Transverse colon (tissue), 4 donors: ENCODE measurements around the gene COBLL1. TPM values are rescaled to one million over a fixed set of nuclear protein-coding genes. Genes with fewer than 3 reads are reported as not detected.

Experiments used
- DNase-seq: peaks from one replicate; pipeline ENCODE4 v3.0.0-alpha.2; 2019
- H3K27ac ChIP-seq, 4 donors: fragments of 200-600 bp; sonication (generic); 2 replicates each; pipeline ENCODE4 v1.5.1; 2016 to 2018; ENCODE audit warnings: inconsistent platforms in 4 of 4
- H3K27me3 ChIP-seq: fragments of 200-600 bp; sonication (generic); 2 replicates; pipeline ENCODE4 v1.5.1; 2017; ENCODE audit warnings: inconsistent platforms
- H3K36me3 ChIP-seq, 4 donors: fragments of 200-600 bp; sonication (generic); 2 replicates each; pipeline ENCODE4 v1.5.1; 2017 to 2019; ENCODE audit warnings: inconsistent platforms in 4 of 4
- H3K4me1 ChIP-seq, 4 donors: fragments of 200-600 bp; sonication (generic); 2 replicates each; pipeline ENCODE4 v1.5.1; 2017 to 2020; ENCODE audit warnings: inconsistent platforms in 4 of 4
- H3K4me3 ChIP-seq, 4 donors: fragments of 200-600 bp; sonication (generic); 1 replicate in 1 of 4; 2 replicates in 3 of 4; pipeline versions ENCODE4 v1.5.1 to v1.6.1; 2017 to 2019; ENCODE audit warnings: inconsistent platforms in 4 of 4
- H3K9me3 ChIP-seq, 2 donors: fragments of 200-600 bp; sonication (generic); 2 replicates each; pipeline ENCODE4 v1.5.1; 2017 to 2019; ENCODE audit warnings: inconsistent platforms in 2 of 2
- CTCF ChIP-seq, 5 experiments: fragments of 200-600 bp in 3 of 5; fragments of 450-650 bp in 2 of 5; sonication (generic) in 3 of 5; IDR thresholded peaks; 1 replicate in 2 of 5; 2 replicates in 3 of 5; pipeline ENCODE4 v1.5.1; 2016 to 2017; ENCODE audit warnings: antibody characterized with exemption in 5 of 5, inconsistent platforms in 3 of 5, mild to moderate bottlenecking in 2 of 5, moderate library complexity in 1 of 5
- EP300 ChIP-seq: sonication (generic); formaldehyde crosslinking; IDR thresholded peaks from one replicate; pipeline ENCODE4 v1.6.1; 2017; ENCODE audit warnings: antibody characterized with exemption, low read depth
- POLR2A ChIP-seq: fragments of 450-650 bp; IDR thresholded peaks from one replicate; pipeline ENCODE4 v1.6.1; 2016; ENCODE audit warnings: antibody characterized with exemption, mild to moderate bottlenecking, moderate library complexity
- POLR2AphosphoS5 ChIP-seq, 3 donors: sonication (generic); formaldehyde crosslinking; IDR thresholded peaks; one replicate each; pipeline ENCODE4 v1.6.1; 2016; ENCODE audit warnings: antibody characterized with exemption in 3 of 3
- WGBS, 2 donors: methylation state at CpG; one replicate each; pipeline ENCODE4 v1.1.5; 2018; ENCODE audit warnings: low coverage in 1 of 2; 5-methylcytosine and 5-hydroxymethylcytosine counted together
- in situ Hi-C, 4 donors: fragments of 200-750 bp; cut with MboI; loops; one replicate each; pipeline versions ENCODE4 v1.15.0 to v1.15.1; 2017; ENCODE audit warnings: low sequenced_read_pairs in 3 of 4, low pct_ligation_motif_present in 1 of 4, low pct_unique_long_range_greater_than_20kb in 1 of 4
- intact Hi-C: fragments of 100-400 bp; cut with DNase I; formaldehyde crosslinking; loops from one replicate; pipeline ENCODE4 v1.15.1; 2023; ENCODE audit warnings: low total_unique reads
- total RNA-seq, 4 donors: library from RNA; depleted of rRNA; stranded (reverse); fragments of >200 nt; gene quantifications; one replicate each; pipeline ENCODE4 v1.1.0, GENCODE V29; 2016

COBLL1 gene
- total RNA-seq, 4 donors from 2014 or later, result 21.7 to 129 (median 30.7) TPM

GRCh38 chr2:164770421-164770916, 71.2 kb downstream of the COBLL1 start:
- Histone ChIP-seq H3K36me3 (no peaks in the 10 kb centered on the region), H3K4me3 (no peak overlapping the region), H3K27ac (no peak overlapping the region), H3K27me3 (no peaks in the 10 kb centered on the region), H3K4me1 (peaks cover 0 to 6% (median 0%) of the 10 kb centered on the region in 4 donors), H3K9me3 (no peaks in the 10 kb centered on the region)
- no peak for DNase-seq
- in situ Hi-C loops (no loop called here), intact Hi-C loops (no loop called here)
- TF ChIP-seq POLR2AphosphoS5 (IDR thresholded peaks at IDR 0.05) (no peak), EP300 (no peak), POLR2A (no peak), CTCF (IDR thresholded peaks at IDR 0.05) (no peak)
- 75 to 76% methylated on average over 4 of the region's 4 CpGs for WGBS, 2 donors

GRCh38 chr2:164766954-164767320, 74.7 kb downstream of the COBLL1 start:
- no peaks in the 10 kb centered on the region for H3K27me3 ChIP-seq
- no peak for TF ChIP-seq CTCF (IDR thresholded peaks at IDR 0.05)
- H3K9me3 ChIP-seq, result no peaks in the 10 kb centered on the region
- no peak overlapping the region for H3K4me3 ChIP-seq
- WGBS, 2 donors, result 91 to 93% methylated on average over 3 of the region's 3 CpGs
- H3K4me1 ChIP-seq, result peaks cover 0 to 6% (median 0%) of the 10 kb centered on the region in 4 donors
- no peaks in the 10 kb centered on the region for H3K36me3 ChIP-seq
- in situ Hi-C loops, result no loop called here
- intact Hi-C loops, result no loop called here
- no peak for DNase-seq
- H3K27ac ChIP-seq, result no peak overlapping the region

GRCh38 chr2:164766216-164766953, 75.2 kb downstream of the COBLL1 start:
- peaks cover 0 to 6% (median 0%) of the 10 kb centered on the region in 4 donors for H3K4me1 ChIP-seq
- H3K4me3 ChIP-seq, result no peak overlapping the region
- intact Hi-C loops (no loop called here), in situ Hi-C loops (no loop called here)
- no peaks in the 10 kb centered on the region for H3K36me3 ChIP-seq
- WGBS, 2 donors, result 96 to 97% methylated on average over 3 to 4 of the region's 4 CpGs
- no peaks in the 10 kb centered on the region for H3K27me3 ChIP-seq
- no peaks in the 10 kb centered on the region for H3K9me3 ChIP-seq
- TF ChIP-seq POLR2A (no peak), POLR2AphosphoS5 (IDR thresholded peaks at IDR 0.05) (no peak), CTCF (IDR thresholded peaks at IDR 0.05) (no peak), EP300 (no peak)
- H3K27ac ChIP-seq, result no peak overlapping the region
- no peak for DNase-seq

- Histone ChIP-seq H3K4me1 (peaks cover 0 to 3% (median 0%) of the 10 kb centered on the region in 4 donors), H3K27me3 (no peaks in the 10 kb centered on the region), H3K9me3 (no peaks in the 10 kb centered on the region), H3K27ac (no peak overlapping the region), H3K4me3 (no peak overlapping the region), H3K36me3 (no peaks in the 10 kb centered on the region)
- intact Hi-C loops, result no loop called here
- in situ Hi-C loops, result no loop called here
- DNase-seq, result no peak
- TF ChIP-seq POLR2A, result no peak
- no peak for TF ChIP-seq CTCF (IDR thresholded peaks at IDR 0.05)
- TF ChIP-seq EP300, result no peak
- no peak for TF ChIP-seq POLR2AphosphoS5 (IDR thresholded peaks at IDR 0.05)
- 92 to 95% methylated on average over 3 of the region's 3 CpGs for WGBS, 2 donors
Observed at GRCh38 chr2:164764996-164765395, 76.6 kb downstream of the COBLL1 start.
